Measurements from ENCODE around the gene ATG4B. TPM values are rescaled to one million over a fixed set of nuclear protein-coding genes. Genes with fewer than 3 reads are reported as not detected.

Gene ATG4B
- total RNA-seq, 1 donor from 2014 or later = 135 TPM

- TF ChIP-seq, protein P1, sequence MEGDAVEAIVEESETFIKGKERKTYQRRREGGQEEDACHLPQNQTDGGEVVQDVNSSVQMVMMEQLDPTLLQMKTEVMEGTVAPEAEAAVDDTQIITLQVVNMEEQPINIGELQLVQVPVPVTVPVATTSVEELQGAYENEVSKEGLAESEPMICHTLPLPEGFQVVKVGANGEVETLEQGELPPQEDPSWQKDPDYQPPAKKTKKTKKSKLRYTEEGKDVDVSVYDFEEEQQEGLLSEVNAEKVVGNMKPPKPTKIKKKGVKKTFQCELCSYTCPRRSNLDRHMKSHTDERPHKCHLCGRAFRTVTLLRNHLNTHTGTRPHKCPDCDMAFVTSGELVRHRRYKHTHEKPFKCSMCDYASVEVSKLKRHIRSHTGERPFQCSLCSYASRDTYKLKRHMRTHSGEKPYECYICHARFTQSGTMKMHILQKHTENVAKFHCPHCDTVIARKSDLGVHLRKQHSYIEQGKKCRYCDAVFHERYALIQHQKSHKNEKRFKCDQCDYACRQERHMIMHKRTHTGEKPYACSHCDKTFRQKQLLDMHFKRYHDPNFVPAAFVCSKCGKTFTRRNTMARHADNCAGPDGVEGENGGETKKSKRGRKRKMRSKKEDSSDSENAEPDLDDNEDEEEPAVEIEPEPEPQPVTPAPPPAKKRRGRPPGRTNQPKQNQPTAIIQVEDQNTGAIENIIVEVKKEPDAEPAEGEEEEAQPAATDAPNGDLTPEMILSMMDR (IDR thresholded peaks at IDR 0.05; ENCODE audit: unreplicated experiment) = no peak
- peaks cover 10% of the 10 kb centered on the region for H3K36me3 Mint-ChIP-seq
- H3K27me3 Mint-ChIP-seq (ENCODE audit: low read depth) = no peaks in the 10 kb centered on the region
- no peak overlapping the region for H3K27ac Mint-ChIP-seq
- no peaks in the 10 kb centered on the region for H3K9me3 Mint-ChIP-seq
- H3K4me3 Mint-ChIP-seq = no peak overlapping the region
- DNase-seq (ENCODE audit: low spot score in 2 of 2, unreplicated experiment in 2 of 2) = no peak
- no peaks in the 10 kb centered on the region for H3K4me1 Mint-ChIP-seq
Observed at GRCh38 chr2:241673797-241674725, 36.6 kb downstream of the ATG4B start.

- DNase-seq (ENCODE audit: low spot score in 2 of 2, unreplicated experiment in 2 of 2) = no peak
- Mint-ChIP-seq H3K4me3 (no peak overlapping the region), H3K9me3 (no peaks in the 10 kb centered on the region), H3K27ac (no peak overlapping the region), H3K27me3 (ENCODE audit: low read depth) (no peaks in the 10 kb centered on the region), H3K36me3 (peaks cover 17% of the 10 kb centered on the region), H3K4me1 (no peaks in the 10 kb centered on the region)
- TF ChIP-seq, protein P1 (IDR thresholded peaks at IDR 0.05; ENCODE audit: unreplicated experiment) = no peak
Observed at GRCh38 chr2:241675885-241676284, 38.4 kb downstream of the ATG4B start.

- H3K36me3 Mint-ChIP-seq = peaks cover 17% of the 10 kb centered on the region
- no peaks in the 10 kb centered on the region for H3K9me3 Mint-ChIP-seq
- H3K4me3 Mint-ChIP-seq = no peak overlapping the region
- no peaks in the 10 kb centered on the region for H3K4me1 Mint-ChIP-seq
- no peak overlapping the region for H3K27ac Mint-ChIP-seq
- H3K27me3 Mint-ChIP-seq (ENCODE audit: low read depth) = no peaks in the 10 kb centered on the region
- no peak for DNase-seq (ENCODE audit: low spot score in 2 of 2, unreplicated experiment in 2 of 2)
- TF ChIP-seq, protein P1 (IDR thresholded peaks at IDR 0.05; ENCODE audit: unreplicated experiment) = no peak
Observed at GRCh38 chr2:241676665-241677064, 39.2 kb downstream of the ATG4B start.

GRCh38 chr2:241677392-241677791, 39.9 kb downstream of the ATG4B start:
- TF ChIP-seq, protein P1 (IDR thresholded peaks at IDR 0.05; ENCODE audit: unreplicated experiment) = no peak
- Mint-ChIP-seq H3K27ac (no peak overlapping the region), H3K4me1 (no peaks in the 10 kb centered on the region), H3K4me3 (no peak overlapping the region), H3K36me3 (peaks cover 20% of the 10 kb centered on the region), H3K9me3 (no peaks in the 10 kb centered on the region), H3K27me3 (ENCODE audit: low read depth) (no peaks in the 10 kb centered on the region)
- no peak for DNase-seq (ENCODE audit: low spot score in 2 of 2, unreplicated experiment in 2 of 2)

- no peak for DNase-seq (ENCODE audit: low spot score in 2 of 2, unreplicated experiment in 2 of 2)
- Mint-ChIP-seq H3K9me3 (no peaks in the 10 kb centered on the region), H3K36me3 (peaks cover 20% of the 10 kb centered on the region), H3K4me3 (no peak overlapping the region), H3K27me3 (ENCODE audit: low read depth) (no peaks in the 10 kb centered on the region), H3K27ac (no peak overlapping the region), H3K4me1 (no peaks in the 10 kb centered on the region)
- TF ChIP-seq, protein P1 (IDR thresholded peaks at IDR 0.05; ENCODE audit: unreplicated experiment) = no peak
Observed at GRCh38 chr2:241678307-241678706, 40.8 kb downstream of the ATG4B start.
